PFSK-1 (cell line): ENCODE data around the gene ABCC4.

ENCODE experiments used
- FOXP2 ChIP-seq: optimal IDR thresholded peaks from 2 replicates; pipeline ENCODE3; 2011; ENCODE audit warnings: borderline replicate concordance, control low read depth, inconsistent platforms; ENCODE audit not compliant: insufficient read depth; ENCODE audit errors: extremely low read length, extremely low read depth
- POLR2AphosphoS5 ChIP-seq: IDR thresholded peaks from 2 replicates; pipeline ENCODE4 v1.6.1; 2012; ENCODE audit warnings: low read depth, mild to moderate bottlenecking, control low read depth, low read length, moderate library complexity
- REST ChIP-seq, 2 experiments: IDR thresholded peaks; 2 replicates each; pipeline versions ENCODE4 v1.6.1 to v1.8.0; 2011 to 2012; ENCODE audit warnings: low read depth in 2 of 2, low read length in 2 of 2, control low read depth in 1 of 2, inconsistent platforms in 1 of 2, mild to moderate bottlenecking in 1 of 2, moderate library complexity in 1 of 2; ENCODE audit not compliant: insufficient read depth in 1 of 2
- SIN3A ChIP-seq: IDR thresholded peaks from 2 replicates; pipeline ENCODE4 v1.6.1; 2012; ENCODE audit warnings: mild to moderate bottlenecking, low read length, moderate library complexity, borderline replicate concordance; ENCODE audit not compliant: insufficient read depth
- TAF1 ChIP-seq: IDR thresholded peaks from 2 replicates; pipeline ENCODE4 v1.6.1; 2012; ENCODE audit warnings: low read length, control low read depth, borderline replicate concordance; ENCODE audit not compliant: insufficient read depth

The ABCC4 gene

DNA sequence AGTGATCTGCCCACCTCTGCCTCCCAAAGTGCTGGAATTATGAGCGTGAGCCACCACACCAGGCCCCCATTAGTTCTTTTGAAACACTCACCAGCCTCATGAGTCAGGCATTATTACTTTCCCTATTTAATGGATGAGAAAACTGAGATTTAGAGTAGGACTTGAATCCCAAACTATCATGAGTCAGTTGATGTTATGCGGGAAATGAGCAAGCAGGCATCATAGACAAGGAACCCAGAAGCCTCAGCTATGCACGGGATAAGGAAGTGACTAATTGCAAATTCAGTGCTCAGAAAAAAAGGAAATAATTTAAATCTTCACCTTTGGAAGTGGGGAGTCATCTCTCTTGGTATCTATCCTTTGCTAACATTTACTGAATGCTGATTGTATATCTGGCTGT is 217.5 kb downstream of the ABCC4 start:
- TF ChIP-seq TAF1 (no peak), REST (IDR thresholded peaks at IDR 0.05; ENCODE audit: insufficient read depth in 1 of 2, low read depth in 2 of 2, low read length in 2 of 2) (no peak), POLR2AphosphoS5 (no peak), FOXP2 (no peak), SIN3A (no peak)

DNA sequence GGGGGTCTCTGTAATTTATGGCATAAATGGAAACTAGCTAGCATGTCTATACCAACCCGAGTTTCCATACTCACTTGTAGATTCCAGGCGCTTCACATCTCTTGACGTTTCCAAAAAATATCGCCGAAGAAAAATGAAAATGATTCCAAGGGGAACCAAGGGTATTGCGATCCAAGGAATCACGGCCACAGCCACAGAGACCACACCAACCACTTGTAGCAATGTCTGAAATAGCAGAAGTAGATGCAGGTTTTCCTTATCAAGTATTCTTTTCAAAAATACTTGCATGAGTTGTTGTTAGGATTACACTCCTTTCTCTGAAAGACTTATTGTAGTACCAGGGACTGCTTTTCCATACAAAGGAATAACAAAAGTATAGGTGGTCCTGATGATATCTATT is 218.2 kb downstream of the ABCC4 start:
- no peak for TF ChIP-seq TAF1
- TF ChIP-seq POLR2AphosphoS5, result no peak
- TF ChIP-seq REST (IDR thresholded peaks at IDR 0.05; ENCODE audit: insufficient read depth in 1 of 2, low read depth in 2 of 2, low read length in 2 of 2), result no peak
- TF ChIP-seq SIN3A, result no peak
- TF ChIP-seq FOXP2, result no peak

DNA sequence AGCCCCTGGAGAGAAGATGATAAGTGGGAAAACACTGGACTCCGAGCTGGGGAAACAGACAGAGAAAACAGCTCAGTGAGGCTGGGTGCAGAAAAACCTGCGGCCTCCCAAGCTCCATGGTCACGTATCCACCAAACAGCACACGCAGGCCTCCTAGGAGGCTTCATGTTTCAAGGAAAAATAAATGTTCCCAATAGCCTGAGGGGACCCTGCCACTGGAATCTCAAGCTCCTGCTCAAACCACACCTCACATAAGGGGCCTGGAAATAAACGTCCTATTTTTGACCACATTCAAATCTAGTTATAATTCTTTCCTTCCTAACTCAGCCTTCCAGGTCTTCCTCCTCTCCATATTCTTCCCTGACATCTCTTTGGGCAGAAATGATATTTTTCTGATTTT is 225.7 kb downstream of the ABCC4 start:
- TF ChIP-seq TAF1 (no peak), REST (IDR thresholded peaks at IDR 0.05; ENCODE audit: insufficient read depth in 1 of 2, low read depth in 2 of 2, low read length in 2 of 2) (no peak)

GRCh38 chr13:95074820-95075219 is 226.4 kb downstream of the ABCC4 start:
- TF ChIP-seq TAF1 (no peak), FOXP2 (no peak), POLR2AphosphoS5 (no peak), SIN3A (no peak), REST (IDR thresholded peaks at IDR 0.05; ENCODE audit: insufficient read depth in 1 of 2, low read depth in 2 of 2, low read length in 2 of 2) (no peak)

DNA sequence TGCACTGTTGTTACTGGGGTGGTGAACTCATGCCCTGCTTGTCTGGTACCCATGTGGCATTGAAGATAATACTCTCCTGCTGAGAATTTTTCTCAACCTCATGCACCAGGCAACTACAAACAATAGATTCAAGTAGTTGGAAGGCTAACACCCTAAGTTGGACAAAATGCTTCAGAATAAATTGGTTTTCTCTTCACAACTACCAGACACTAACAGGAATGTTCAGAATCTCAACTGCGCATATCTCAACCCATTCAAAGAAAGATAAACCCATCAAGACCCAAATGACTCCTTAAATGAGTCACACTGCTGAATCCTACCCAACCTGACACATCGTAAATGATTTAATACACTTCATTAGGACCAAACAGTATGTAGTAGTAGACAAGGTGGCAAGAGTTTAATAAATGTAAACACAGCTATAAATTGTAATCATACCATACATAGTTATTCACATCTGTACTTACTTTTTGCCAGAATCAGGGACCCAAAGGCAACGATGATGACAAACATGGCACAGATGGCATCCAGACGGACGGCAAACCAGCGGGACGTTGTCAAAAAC is 227.4 kb downstream of the ABCC4 start:
- no peak for TF ChIP-seq REST (IDR thresholded peaks at IDR 0.05; ENCODE audit: insufficient read depth in 1 of 2, low read depth in 2 of 2, low read length in 2 of 2)
- no peak for TF ChIP-seq FOXP2
- no peak for TF ChIP-seq TAF1
- TF ChIP-seq POLR2AphosphoS5, result no peak
- no peak for TF ChIP-seq SIN3A
